Esophagus muscularis mucosa (tissue), 3 donors: ENCODE results near the gene EDNRA.

Experiments
- POLR2A ChIP-seq: fragments of 450-650 bp; IDR thresholded peaks from one replicate; pipeline ENCODE4 v1.6.1; 2017; ENCODE audit warnings: antibody characterized with exemption, moderate library complexity, mild to moderate bottlenecking, low read depth
- TF ChIP-seq, protein P1 (sequence below), 3 experiments: fragments of 200-600 bp in 2 of 3; fragments of 450-650 bp in 1 of 3; sonication (generic) in 2 of 3; IDR thresholded peaks; one replicate each; pipeline ENCODE4 v1.5.1; 2017 to 2019; ENCODE audit warnings: antibody characterized with exemption in 3 of 3, mild to moderate bottlenecking in 2 of 3, moderate library complexity in 1 of 3

DNA sequence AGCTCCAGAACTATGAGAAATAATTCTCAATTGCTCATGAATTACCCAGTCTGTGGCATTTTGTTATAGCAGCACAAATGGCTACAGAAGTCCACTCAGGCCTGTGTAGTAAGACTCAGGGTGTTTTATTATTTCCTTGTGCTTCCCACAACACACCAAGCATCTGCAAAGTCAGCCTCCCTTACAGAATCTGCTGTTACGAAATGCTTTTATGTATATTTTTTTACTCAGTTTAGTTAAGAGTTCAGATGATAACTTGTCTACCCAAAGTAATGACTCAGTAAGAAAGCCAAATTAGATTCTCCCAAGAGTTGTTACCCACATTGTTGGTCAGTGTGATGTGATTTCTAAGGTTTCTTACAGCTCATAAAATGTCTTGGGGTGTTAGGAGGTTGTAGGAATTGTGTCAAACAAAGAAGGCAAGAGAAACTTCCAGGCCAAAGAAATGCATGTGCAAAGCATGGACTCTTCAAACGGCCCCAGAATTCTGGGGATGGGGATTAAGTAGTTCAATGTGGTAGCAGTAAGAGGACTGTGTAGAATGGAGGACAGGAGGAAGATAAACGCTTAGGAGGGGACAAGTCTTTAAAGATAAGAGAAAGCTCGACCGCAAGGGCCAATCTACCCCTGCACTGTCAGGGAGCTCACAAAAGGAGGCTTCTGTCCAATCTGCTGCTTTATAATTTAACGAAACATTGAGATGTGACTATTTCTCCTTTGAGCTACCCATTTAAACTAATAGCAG is 100.9 kb downstream of the EDNRA start:
- TF ChIP-seq, protein P1, sequence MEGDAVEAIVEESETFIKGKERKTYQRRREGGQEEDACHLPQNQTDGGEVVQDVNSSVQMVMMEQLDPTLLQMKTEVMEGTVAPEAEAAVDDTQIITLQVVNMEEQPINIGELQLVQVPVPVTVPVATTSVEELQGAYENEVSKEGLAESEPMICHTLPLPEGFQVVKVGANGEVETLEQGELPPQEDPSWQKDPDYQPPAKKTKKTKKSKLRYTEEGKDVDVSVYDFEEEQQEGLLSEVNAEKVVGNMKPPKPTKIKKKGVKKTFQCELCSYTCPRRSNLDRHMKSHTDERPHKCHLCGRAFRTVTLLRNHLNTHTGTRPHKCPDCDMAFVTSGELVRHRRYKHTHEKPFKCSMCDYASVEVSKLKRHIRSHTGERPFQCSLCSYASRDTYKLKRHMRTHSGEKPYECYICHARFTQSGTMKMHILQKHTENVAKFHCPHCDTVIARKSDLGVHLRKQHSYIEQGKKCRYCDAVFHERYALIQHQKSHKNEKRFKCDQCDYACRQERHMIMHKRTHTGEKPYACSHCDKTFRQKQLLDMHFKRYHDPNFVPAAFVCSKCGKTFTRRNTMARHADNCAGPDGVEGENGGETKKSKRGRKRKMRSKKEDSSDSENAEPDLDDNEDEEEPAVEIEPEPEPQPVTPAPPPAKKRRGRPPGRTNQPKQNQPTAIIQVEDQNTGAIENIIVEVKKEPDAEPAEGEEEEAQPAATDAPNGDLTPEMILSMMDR (IDR thresholded peaks at IDR 0.05): no peak
- TF ChIP-seq POLR2A: no peak
